HG03558 (cell line): ENCODE measurements around the gene ISLR2.
"Not testable (repeated sequence)": the region's sequence is repeated elsewhere in the genome, so short reads cannot be mapped to it uniquely, and the experiment has no call there.

Experiments
- ATAC-seq: cut with Tn5 transposase; IDR thresholded peaks from one replicate; pipeline ENCODE4 v1.9.1; 2021; ENCODE audit warnings: moderate number of reproducible peaks; ENCODE audit not compliant: unreplicated experiment; ENCODE audit errors: extremely low read depth

The ISLR2 gene

DNA sequence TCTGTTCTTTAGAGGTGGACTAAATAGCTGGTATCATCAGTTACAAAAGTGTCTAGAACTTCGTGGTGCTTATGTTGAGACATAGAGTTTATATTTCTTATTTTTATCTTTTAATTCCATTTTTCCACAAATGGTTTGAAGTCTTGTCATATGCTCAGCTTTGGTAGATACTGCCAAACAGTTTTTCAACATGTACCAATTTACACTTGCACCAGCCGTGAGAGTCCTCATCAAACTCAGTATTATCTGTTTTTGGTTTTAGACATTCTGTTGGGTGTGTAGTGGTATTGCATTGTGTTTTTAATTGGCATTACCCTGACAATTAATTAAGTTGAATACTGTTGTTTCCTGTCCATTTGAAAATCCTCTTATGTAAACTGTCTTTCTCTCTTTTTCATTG is 16.7 kb downstream of the ISLR2 start:
- no peak for ATAC-seq

DNA sequence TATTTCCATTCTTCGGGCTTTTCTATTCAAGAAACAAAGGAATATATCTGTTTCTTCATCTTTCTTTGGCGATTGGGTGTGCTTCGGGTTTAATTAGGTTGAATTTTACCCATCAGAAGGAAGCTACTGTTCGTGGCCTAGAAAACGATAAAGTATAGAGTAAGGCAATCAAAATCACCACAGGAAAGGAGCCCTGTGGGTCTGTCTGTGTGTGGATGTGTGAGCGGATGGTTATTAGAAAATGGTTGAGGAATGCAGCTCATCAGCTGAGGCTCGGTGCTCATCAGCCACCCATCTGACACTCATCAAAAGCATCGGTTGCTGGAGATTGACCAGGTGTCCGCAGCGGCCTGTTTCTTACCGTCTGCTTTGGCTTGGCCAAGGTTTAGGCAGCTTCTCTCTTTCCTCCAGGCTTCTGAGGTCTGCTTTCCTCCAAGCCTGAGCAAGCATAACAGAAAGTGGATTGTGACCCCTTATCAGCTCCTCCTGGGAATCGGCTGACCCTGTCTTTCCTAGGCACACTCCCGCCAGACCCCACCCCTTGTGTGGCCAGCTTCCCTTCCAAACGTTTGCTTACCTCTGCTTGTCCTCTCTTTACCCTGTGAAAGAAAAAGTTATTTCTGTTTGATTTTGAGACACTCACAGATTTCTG is 25.5 kb downstream of the ISLR2 start:
- ATAC-seq = no peak

DNA sequence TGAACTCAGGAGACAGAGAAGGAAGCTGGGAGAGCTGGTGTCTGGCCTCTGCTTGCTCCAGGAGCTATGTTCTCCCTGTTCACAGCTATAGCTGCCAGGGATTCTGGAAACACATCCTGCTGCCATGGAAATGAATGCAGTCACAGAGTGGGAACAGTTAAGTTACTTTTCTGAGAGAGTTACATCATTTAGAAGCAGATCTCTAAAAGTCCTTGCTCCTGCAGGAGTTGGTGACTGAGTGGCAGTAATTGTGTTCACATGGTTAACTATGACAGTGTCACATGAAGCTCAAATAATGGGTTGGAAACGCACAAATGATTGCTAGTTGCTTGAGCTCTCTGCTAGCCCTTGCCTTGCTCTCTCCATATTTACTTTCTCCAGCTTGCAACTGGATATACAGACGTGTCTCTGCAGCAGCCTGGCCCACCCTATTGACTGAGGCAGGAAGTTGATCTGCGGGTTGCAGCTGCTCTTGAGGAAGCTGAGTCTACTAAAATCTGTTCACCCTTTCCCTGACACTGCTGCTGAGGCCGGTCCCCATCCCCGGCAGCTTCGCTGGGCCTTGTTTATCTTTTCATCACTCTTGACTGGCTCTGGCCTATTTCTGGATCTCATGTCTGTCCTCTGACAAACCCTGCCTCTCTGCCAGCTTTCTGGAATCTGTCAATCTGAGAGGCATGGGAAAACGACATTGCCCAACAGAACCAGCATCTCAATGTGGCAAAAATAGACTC is 26.5 kb downstream of the ISLR2 start:
- no peak for ATAC-seq

DNA sequence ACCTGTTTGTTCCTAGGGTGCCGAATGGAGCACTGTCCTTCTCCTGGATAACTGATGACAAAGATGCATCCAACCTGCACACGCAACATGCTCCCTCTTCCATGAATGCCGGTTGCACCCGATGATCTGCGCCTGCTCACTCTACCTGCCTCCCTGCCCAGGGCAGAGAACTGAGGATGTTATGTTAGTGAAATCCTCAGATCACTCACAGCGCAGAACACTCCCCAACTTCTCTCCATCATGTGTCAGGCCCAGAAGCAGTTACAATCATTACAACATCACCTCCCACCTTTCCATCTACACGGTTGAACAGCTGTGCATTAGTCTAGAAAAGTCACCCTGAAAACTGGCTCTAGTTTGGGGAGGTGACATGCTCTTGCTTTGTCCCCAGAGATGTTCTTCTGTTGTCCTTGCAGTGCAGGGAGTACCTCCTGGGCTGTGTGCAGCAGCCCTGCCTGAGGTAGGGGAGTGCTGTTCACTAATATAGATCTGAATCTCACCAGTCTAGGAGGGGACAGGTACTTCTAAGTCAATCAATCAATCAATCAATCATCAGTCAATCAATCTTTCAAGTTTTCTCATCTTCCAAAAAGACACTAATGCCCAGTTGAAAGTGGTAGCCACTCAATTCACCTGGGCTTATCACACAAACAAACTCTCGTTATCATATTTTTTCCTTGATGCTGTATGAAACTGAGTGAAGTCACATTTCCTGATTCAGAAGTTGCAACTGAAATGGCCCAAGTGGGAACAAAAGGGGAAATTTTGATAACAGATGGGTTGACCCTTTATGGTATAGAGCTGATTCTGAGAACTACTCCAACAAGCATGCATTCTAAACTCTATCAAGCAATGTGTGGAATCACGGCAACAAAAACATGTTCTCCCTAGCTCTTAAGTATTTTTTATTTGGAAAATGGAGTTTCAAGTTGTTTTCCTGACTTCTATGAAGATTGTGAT is 27.8 kb downstream of the ISLR2 start:
- ATAC-seq = no peak

DNA sequence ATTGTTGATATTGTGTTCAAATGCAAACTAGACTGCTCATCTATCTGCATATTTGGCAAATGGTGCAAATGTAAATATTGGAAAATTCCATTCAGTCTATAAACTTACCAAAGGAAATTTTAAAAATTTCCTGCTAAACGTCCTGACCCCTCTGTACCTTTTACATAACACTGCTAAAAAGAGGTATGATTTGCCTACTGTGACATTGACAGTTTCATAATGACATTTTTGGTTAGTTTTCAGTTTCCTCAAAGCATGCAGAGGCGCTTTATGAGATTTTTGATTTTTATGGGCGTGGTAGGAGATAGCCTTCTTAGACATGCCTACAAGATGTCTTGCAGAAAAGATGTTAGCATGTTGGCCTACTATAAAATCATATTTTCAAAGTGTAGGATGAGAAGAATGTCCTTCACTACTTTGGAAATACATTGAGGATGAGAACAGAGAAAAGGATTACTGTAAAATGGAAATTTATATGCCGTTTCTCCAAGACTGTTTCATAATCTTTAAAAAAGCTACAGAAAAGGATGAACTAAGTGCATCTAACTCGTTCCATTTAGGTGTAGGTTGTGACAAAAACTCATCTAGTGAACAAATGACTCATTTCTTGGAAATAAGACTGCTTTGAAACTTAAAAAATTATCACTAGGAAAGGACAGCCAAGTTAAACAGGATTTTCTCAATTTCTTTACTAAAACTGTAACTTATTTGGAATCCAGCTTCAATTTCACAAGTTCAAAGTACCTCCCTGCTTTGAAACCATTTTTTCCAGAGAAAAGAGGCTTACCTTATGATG is 28.7 kb downstream of the ISLR2 start:
- no peak for ATAC-seq

DNA sequence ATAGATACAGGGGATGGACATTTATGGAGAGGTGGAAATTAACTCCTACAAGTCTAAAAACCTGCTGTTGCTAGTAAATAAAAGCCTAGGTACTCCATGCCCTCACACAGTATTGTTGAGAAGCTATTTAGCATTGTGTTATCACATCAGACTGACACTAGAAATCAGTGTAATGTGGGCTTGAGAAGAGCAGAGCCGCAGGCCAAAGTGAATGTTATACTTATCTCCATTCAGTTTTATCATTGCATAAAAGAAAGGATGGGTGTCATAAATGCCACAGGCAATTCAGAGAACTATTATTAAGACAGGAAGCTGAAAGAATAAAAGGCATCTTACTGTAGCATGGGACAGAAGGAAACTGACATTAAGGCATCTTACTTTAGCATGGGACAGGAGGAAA is 29.4 kb downstream of the ISLR2 start:
- ATAC-seq = no peak

DNA sequence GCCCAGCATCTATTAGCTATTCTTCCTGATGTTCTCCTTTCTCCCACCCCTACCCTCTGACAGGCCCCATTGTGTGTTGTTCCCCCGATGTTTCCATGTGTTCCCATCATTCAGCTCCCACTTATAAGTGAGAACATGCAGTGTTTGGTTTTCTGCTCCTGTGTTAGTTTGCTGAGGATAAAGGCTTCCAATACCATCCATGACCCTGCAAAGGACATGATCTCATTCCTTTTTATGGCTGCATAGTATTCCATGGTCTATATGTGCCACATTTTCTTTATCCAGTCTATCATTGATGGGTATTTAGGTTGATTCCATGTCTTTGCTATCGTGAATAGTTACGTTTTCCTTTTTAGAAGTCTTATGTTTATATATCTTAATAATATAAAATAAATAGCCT is 30.0 kb downstream of the ISLR2 start:
- not testable (repeated sequence) for ATAC-seq

DNA sequence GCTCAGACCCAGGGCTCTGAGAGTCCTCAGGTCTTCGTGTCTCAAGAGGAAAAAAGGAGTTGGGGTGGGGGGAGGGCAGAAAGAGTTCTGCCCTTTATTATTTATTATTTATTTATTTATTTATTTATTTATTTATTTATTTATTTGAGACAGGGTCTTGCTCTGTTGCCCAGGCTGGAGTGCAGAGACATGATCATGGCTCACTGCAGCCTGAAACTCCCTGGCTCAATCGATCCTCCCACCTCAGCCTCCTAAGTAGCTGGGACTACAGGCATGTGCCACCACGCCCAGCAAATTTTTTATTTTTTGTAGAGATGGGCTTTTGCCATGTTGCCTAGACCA is 31.8 kb downstream of the ISLR2 start:
- ATAC-seq = not testable (repeated sequence)

DNA sequence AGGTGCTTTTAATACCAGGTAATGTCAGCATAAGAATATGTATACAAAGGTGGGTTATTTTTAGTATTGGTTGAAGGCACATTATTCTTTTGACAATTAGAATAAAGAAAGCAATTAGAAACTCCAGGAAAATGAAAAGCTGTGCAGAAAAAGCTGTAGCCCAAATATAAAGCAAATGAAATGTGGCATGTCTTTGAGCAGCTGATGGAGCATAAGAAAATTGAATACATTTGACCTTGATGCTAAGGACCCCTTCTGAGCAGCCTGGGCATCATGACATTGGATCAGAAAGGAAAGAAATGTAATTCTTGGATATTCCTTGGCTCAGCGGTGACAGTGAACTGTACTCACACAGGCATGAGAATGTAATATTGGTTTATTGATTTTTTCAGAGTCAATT is 35.1 kb downstream of the ISLR2 start:
- ATAC-seq = no peak

DNA sequence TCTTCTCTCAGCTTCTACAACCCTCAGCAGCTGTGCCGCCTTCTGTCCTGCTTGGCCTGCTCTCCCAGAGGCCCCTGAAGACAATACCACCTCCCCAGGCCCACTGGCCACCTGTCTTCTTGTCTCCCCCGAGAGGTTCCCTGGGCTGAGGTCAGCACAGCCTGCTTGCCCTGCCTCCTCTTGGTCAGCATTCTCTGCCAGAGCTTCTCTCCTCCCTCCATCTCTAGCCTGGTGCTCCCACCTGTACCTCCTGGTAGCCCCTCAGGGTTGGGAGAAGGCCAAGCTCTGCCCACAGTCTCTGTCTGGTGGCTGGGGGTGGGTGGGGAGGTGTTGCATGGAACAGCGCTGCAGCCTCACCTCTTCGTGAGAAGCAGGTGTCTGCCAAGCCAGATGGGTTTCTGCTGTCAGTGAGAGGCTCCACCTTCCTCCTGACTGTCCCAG is 37.5 kb downstream of the ISLR2 start:
- ATAC-seq = no peak

DNA sequence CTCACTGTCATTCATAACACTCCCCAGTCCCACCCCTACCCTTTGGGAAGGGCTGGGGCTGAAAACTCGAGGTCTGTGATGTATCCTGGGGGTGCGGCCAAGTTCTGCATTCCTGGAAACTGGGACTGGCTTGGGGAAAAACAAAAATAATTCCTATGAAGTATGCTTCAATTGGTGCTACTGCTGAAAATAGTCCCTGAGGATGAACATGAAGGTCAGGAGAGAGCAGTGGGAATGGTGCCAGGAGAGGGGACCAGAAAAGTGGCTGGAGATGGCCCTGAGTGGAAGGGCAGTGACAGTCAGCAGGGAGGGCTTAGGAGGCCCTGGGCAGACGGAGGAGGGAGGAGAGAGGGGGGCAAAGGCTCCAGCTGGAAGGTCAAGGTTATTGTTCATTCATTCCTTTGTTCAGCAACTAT is 38.3 kb downstream of the ISLR2 start:
- no peak for ATAC-seq

DNA sequence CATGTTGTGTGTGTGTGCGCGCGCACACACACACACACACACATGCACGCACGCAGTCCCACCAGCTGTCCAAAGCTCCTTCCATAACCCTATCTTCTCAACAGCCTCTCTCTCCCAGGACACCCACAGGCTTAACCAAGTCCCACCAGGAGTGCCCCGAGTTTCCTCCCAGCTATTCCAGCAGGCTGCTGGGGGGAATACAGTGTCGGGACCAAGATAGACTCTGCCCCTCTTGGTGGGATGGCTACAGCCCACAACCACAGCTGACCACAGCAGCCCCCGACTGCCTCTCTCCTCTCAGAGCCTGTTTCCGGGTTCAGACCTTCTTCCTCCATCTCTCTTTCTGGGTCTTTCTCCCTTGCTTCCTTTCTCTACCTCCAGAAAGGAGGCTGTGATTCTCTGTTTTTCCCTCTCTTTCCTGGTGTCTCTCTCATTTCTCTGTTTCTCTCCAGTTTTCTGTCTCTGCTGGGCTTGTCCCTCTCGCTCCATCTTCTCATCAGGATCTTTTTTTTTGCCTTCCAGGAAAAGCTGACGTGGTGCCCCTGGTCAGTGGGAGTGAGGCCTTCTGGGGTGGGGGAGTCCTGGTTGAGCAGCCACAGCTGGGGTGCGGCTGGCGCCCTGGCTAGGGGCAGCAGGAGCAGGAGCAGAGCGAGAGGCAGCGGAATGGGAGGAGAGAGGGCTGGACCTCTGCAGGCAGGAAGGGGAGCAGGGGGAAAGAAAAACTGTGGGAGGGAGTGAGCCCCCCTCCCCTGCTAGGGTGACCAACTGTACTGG is 39.9 kb downstream of the ISLR2 start:
- ATAC-seq = no peak

DNA sequence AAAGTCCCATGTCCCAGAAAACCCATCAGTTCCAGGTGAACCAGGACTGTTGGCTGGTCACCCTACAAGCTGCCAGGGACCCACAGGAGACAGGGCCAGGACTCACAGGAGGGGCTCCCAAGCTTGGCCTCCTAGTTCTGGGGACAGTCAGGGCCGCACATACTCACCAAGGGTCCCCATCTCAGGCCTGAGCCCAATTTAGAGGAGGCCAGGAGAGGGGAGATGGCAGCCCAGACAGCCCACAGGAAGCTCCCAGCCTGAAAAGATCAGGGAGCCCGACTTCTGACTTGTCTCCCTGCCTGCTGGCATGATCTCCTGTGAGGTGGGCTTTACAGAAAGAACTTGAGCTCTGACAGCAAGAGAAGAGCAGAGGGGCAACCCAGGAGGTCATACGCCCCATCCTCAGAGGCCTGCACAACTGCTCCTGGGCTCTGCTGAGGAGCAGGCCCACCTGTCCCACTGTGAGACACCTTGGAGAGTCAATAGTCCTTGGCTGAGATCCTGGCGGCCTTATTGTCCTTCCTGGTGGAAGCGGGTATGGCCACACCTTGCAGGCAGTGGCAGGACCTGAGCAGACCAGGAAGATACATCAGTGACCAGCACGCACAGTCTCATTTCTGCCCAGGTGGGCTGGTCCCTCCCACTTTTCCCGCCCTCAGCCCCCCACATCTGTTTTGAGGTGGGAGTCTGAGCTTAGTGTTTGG is 40.6 kb downstream of the ISLR2 start:
- no peak for ATAC-seq

DNA sequence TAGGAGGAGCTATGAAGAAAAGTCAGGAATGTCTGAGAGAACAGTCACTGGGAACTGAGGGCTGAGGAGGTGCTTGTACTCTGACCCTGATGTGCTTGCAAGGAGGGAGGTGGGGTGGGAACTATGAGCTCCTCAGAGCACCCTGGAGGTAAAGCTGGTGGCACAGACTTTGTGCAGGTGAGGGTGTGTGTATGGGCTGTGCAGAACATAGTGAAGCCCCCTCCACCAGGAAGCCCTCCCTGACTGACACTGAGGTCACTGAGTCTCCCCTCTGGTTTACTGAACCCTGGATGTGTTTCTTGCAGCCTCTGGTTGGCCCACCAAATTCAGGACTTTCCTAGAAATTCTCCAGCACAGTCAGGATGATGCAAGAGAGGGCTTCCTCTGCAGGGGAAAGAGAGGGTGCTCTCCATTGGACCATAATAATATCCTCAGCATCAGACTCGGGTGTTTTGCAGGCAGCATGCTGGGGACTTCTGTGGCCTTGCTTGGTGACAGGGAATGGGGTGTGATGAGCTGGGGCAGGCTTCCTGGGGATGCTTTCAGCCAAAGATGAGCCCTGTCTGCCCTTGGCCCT is 41.7 kb downstream of the ISLR2 start:
- no peak for ATAC-seq

DNA sequence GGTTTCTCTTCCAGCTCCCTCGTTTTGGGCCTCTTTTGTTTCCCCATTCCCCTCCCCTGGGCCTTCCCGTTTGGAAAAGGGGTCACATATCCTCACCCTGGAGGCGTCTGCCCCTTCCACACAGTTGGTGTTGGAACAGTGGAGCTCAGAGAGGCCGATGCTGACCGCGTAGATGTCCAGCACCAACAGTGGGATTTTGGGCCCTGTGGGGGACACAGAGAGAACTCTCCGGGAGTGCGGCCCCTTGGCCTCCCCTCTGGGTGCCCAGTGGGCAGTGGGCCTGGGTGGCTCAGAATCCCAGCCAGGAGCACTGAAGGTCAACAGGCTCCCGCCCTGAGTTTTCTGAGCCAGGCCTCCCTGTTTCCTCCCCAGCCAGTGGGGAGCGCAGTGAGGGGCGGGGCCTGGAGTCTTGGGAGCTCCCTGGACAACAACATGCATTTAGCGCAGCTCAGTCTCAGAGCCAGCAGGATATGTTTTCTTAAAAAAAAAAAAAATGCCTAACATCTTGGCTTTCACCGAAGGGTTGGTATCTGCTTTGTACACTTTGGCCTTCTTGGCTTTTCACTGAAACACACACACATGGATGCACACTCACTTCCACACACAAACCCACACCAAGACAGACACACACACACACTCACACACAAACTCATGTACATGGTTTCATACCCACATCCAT is 42.5 kb downstream of the ISLR2 start:
- ATAC-seq = no peak

DNA sequence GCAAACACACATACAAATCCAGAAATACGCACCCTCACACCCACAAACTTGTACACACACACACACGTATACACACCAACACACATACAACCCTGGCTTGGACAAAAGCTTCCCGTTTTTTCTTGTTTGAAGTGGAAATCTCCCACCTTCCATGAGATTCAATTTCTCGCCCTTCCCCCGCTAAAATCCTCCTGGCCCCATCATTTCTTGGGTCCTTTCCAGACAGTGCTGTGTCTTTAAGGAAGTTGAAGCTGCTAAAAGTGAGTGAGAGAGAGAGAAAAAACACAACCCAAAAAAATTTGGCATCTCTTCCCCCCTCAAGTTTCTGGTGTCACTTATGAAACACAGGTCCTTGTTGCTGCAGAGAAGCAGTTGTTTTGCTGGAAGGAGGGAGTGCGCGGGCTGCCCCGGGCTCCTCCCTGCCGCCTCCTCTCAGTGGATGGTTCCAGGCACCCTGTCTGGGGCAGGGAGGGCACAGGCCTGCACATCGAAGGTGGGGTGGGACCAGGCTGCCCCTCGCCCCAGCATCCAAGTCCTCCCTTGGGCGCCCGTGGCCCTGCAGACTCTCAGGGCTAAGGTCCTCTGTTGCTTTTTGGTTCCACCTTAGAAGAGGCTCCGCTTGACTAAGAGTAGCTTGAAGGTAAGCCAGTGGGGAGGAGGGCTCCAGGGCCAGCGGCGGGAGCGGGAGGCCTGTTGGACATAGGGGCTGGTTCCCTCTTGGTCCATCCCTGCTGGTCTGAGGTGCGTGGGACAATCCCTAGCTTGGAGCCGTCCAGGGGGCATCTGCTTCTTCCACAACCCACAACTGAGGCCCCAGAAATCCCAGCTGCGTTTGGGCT is 43.2 kb downstream of the ISLR2 start, which contains the start of gene ISLR:
ISLR (plus strand) TSS at position 331 of the 839 bp plus-strand sequence. CDS start 1,149 bp downstream, outside the sequence.
- no peak for ATAC-seq
